ENCODE measurements around the gene LHFPL3. TPM values are rescaled to one million over a fixed set of nuclear protein-coding genes. Genes with fewer than 3 reads are reported as not detected.

Gene LHFPL3
- total and polyA plus RNA-seq, 2 donors (not counting 1 experiment from before 2014, with no cell fraction given), result not detected

DNA sequence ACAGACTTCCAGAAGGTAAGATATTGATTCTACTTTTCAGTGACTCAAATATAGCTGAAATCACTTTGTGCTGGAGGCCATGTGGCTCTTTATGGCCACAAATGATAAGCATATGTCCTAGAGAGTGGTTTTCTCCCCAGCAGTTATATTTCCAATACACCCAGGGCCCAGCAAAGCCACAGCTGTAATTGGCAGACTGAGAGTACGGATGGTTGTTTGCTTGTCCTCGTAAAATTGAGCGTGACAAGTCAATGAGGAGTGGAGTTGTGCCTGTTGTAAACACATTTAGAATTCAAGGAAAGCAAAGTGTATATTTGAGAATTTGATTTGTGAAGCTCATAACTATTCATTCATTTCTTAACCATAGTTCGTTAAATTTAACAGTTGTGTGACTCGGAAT is 201.8 kb downstream of the LHFPL3 start:
- H2AFZ ChIP-seq (ENCODE audit: low read length), result no peak overlapping the region
- no peaks in the 10 kb centered on the region for H3K4me1 ChIP-seq (ENCODE audit: control insufficient read depth, extremely low read depth, insufficient read depth, low read length)
- no peaks in the 10 kb centered on the region for H3K9me3 ChIP-seq (ENCODE audit: control insufficient read depth, insufficient read depth, low read depth, low read length)
- H3K27me3 ChIP-seq (ENCODE audit: control insufficient read depth, insufficient read depth, low read length), result no peaks in the 10 kb centered on the region
- H3K4me3 ChIP-seq (replicated peaks in 1 of 4; ENCODE audit: control extremely low read depth in 1 of 4, insufficient read depth in 1 of 4, low read depth in 3 of 4, low read length in 4 of 4), result no peak overlapping the region
- DNase-seq (ENCODE audit: low read depth in 2 of 2), result no peak
- H3K27ac ChIP-seq (ENCODE audit: insufficient read depth, low read length), result no peak overlapping the region
- no peaks in the 10 kb centered on the region for H3K79me2 ChIP-seq (ENCODE audit: control insufficient read depth, insufficient read depth, low read length)
- no peak for TF ChIP-seq EZH2 (IDR thresholded peaks at IDR 0.05; ENCODE audit: low read length, missing control alignments)
- TF ChIP-seq, protein P1, sequence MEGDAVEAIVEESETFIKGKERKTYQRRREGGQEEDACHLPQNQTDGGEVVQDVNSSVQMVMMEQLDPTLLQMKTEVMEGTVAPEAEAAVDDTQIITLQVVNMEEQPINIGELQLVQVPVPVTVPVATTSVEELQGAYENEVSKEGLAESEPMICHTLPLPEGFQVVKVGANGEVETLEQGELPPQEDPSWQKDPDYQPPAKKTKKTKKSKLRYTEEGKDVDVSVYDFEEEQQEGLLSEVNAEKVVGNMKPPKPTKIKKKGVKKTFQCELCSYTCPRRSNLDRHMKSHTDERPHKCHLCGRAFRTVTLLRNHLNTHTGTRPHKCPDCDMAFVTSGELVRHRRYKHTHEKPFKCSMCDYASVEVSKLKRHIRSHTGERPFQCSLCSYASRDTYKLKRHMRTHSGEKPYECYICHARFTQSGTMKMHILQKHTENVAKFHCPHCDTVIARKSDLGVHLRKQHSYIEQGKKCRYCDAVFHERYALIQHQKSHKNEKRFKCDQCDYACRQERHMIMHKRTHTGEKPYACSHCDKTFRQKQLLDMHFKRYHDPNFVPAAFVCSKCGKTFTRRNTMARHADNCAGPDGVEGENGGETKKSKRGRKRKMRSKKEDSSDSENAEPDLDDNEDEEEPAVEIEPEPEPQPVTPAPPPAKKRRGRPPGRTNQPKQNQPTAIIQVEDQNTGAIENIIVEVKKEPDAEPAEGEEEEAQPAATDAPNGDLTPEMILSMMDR (conservative IDR thresholded peaks at IDR 0.05 in 1 of 2, IDR thresholded peaks at IDR 0.05 in 1 of 2; ENCODE audit: low read depth in 1 of 2, low read length in 2 of 2), result no peak
- no peaks in the 10 kb centered on the region for H3K36me3 ChIP-seq (ENCODE audit: control insufficient read depth, insufficient read depth, low read length)
- H3K9ac ChIP-seq (ENCODE audit: insufficient read depth, low read length), result no peak overlapping the region
- no peaks in the 10 kb centered on the region for H4K20me1 ChIP-seq (ENCODE audit: control insufficient read depth, extremely low read depth, insufficient read depth, low read length)
- H3K4me2 ChIP-seq (ENCODE audit: extremely low read depth, insufficient read depth, low read length), result no peak overlapping the region

DNA sequence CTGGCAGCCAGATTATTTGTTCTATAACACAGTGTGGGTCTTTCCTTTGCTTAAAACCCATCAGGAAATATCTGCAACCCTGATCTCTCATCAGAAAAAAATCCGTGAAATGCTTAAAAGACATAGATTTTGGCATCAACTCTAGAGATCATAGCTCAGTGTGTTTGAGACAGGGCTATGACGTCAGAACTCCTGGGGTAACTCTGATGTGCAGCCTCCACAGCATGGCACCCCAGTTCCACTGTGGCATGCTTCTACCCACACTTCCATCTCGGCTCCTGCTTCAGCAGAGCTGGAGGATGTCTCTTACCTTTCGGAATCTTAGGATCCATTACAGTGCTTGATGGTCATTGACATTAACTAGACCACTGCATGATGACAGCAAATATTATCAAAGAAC is 205.7 kb downstream of the LHFPL3 start:
- H3K79me2 ChIP-seq (ENCODE audit: control insufficient read depth, insufficient read depth, low read length), result no peaks in the 10 kb centered on the region
- no peaks in the 10 kb centered on the region for H3K9me3 ChIP-seq (ENCODE audit: control insufficient read depth, insufficient read depth, low read depth, low read length)
- no peak overlapping the region for H2AFZ ChIP-seq (ENCODE audit: low read length)
- TF ChIP-seq, protein P1 (conservative IDR thresholded peaks at IDR 0.05 in 1 of 2, IDR thresholded peaks at IDR 0.05 in 1 of 2; ENCODE audit: low read depth in 1 of 2, low read length in 2 of 2), result no peak
- no peak overlapping the region for H3K9ac ChIP-seq (ENCODE audit: insufficient read depth, low read length)
- no peak overlapping the region for H3K4me3 ChIP-seq (replicated peaks in 1 of 4; ENCODE audit: control extremely low read depth in 1 of 4, insufficient read depth in 1 of 4, low read depth in 3 of 4, low read length in 4 of 4)
- H3K4me1 ChIP-seq (ENCODE audit: control insufficient read depth, extremely low read depth, insufficient read depth, low read length), result no peaks in the 10 kb centered on the region
- no peak overlapping the region for H3K4me2 ChIP-seq (ENCODE audit: extremely low read depth, insufficient read depth, low read length)
- no peak for DNase-seq (ENCODE audit: low read depth in 2 of 2)
- H3K27me3 ChIP-seq (ENCODE audit: control insufficient read depth, insufficient read depth, low read length), result no peaks in the 10 kb centered on the region
- no peak overlapping the region for H3K27ac ChIP-seq (ENCODE audit: insufficient read depth, low read length)
- no peaks in the 10 kb centered on the region for H4K20me1 ChIP-seq (ENCODE audit: control insufficient read depth, extremely low read depth, insufficient read depth, low read length)
- no peaks in the 10 kb centered on the region for H3K36me3 ChIP-seq (ENCODE audit: control insufficient read depth, insufficient read depth, low read length)

DNA sequence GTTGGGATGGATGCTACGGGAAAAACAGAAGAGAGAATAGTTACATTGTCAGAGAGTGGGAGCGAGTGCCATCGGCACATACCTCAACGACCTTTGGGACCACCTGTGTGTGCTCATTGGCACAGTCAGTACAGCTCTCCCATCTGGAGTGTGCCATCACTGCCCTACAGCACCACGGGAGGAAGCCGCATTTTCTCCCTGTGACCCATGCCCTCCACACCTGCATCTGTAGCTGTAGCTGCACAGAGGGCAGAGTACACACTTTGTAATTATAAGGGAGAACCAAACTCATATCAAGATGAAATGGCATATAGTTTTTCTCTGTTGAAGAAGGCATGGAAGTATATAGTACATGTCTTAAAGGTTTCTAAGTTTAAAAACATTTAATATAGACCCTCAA is 207.4 kb downstream of the LHFPL3 start:
- H3K36me3 ChIP-seq (ENCODE audit: control insufficient read depth, insufficient read depth, low read length), result no peaks in the 10 kb centered on the region
- no peaks in the 10 kb centered on the region for H3K79me2 ChIP-seq (ENCODE audit: control insufficient read depth, insufficient read depth, low read length)
- H4K20me1 ChIP-seq (ENCODE audit: control insufficient read depth, extremely low read depth, insufficient read depth, low read length), result no peaks in the 10 kb centered on the region
- H3K4me2 ChIP-seq (ENCODE audit: extremely low read depth, insufficient read depth, low read length), result no peak overlapping the region
- H2AFZ ChIP-seq (ENCODE audit: low read length), result no peak overlapping the region
- no peaks in the 10 kb centered on the region for H3K27me3 ChIP-seq (ENCODE audit: control insufficient read depth, insufficient read depth, low read length)
- H3K9me3 ChIP-seq (ENCODE audit: control insufficient read depth, insufficient read depth, low read depth, low read length), result no peaks in the 10 kb centered on the region
- H3K4me1 ChIP-seq (ENCODE audit: control insufficient read depth, extremely low read depth, insufficient read depth, low read length), result no peaks in the 10 kb centered on the region
- no peak overlapping the region for H3K4me3 ChIP-seq (replicated peaks in 1 of 4; ENCODE audit: control extremely low read depth in 1 of 4, insufficient read depth in 1 of 4, low read depth in 3 of 4, low read length in 4 of 4)
- no peak for DNase-seq (ENCODE audit: low read depth in 2 of 2)
- no peak overlapping the region for H3K27ac ChIP-seq (ENCODE audit: insufficient read depth, low read length)
- no peak overlapping the region for H3K9ac ChIP-seq (ENCODE audit: insufficient read depth, low read length)
- TF ChIP-seq, protein P1 (conservative IDR thresholded peaks at IDR 0.05 in 1 of 2, IDR thresholded peaks at IDR 0.05 in 1 of 2; ENCODE audit: low read depth in 1 of 2, low read length in 2 of 2), result no peak
- TF ChIP-seq EZH2 (IDR thresholded peaks at IDR 0.05; ENCODE audit: low read length, missing control alignments), result no peak

Data from fibroblast of lung (primary cell).